ENCODE measurements around the gene ASF1B.

GRCh38 chr19:14165990-14166830 lies 29.8 kb upstream of the ASF1B start:
- TF ChIP-seq CTCF (IDR thresholded peaks at IDR 0.05) (no peak), EP300 (IDR thresholded peaks at IDR 0.05; ENCODE audit: low read depth) (no peak), POLR2AphosphoS5 (IDR thresholded peaks at IDR 0.05) (no peak), POLR2A (IDR thresholded peaks at IDR 0.05) (no peak)

All from transverse colon (tissue), 4 donors.